Stomach smooth muscle (tissue), 2 donors: Measurements from ENCODE around the gene ACTRT2.

Source experiments
- H3K27ac ChIP-seq: one replicate; pipeline ENCODE4 v1.7.0; 2013; ENCODE audit warnings: mild to moderate bottlenecking, low read length, inconsistent platforms
- H3K27me3 ChIP-seq, 2 donors: one replicate each; pipeline ENCODE4 v1.7.0; 2013; ENCODE audit warnings: low read length in 2 of 2; ENCODE audit not compliant: insufficient read depth in 2 of 2, control insufficient read depth in 1 of 2
- H3K36me3 ChIP-seq, 2 donors: one replicate each; pipeline ENCODE4 v1.7.0; 2013; ENCODE audit warnings: low read length in 2 of 2; ENCODE audit not compliant: control insufficient read depth in 2 of 2, insufficient read depth in 2 of 2
- H3K4me1 ChIP-seq: one replicate; pipeline ENCODE4 v1.7.0; 2013; ENCODE audit warnings: low read length; ENCODE audit not compliant: control insufficient read depth, insufficient read depth
- H3K4me3 ChIP-seq, 2 donors: one replicate each; pipeline ENCODE4 v1.7.0; 2013; ENCODE audit warnings: low read length in 2 of 2
- H3K9ac ChIP-seq, 2 donors: one replicate each; pipeline ENCODE4 v1.7.0; 2013; ENCODE audit warnings: low read length in 2 of 2, mild to moderate bottlenecking in 1 of 2
- H3K9me3 ChIP-seq, 2 donors: one replicate each; pipeline ENCODE4 v1.7.0; 2013; ENCODE audit warnings: low read length in 2 of 2; ENCODE audit not compliant: control insufficient read depth in 2 of 2
- donor health status: healthy.
- donor health status: Pancreatic carcinoma.

ACTRT2 gene

GRCh38 chr1:3028531-3029282 is 7.4 kb downstream of the ACTRT2 start:
- H3K27me3 ChIP-seq = peaks cover 23 to 29% of the 10 kb centered on the region in 2 donors
- no peaks in the 10 kb centered on the region for H3K9me3 ChIP-seq
- no peaks in the 10 kb centered on the region for H3K36me3 ChIP-seq
- H3K4me3 ChIP-seq = no peak overlapping the region
- H3K27ac ChIP-seq = no peak overlapping the region
- H3K9ac ChIP-seq = no peak overlapping the region
- no peaks in the 10 kb centered on the region for H3K4me1 ChIP-seq

DNA sequence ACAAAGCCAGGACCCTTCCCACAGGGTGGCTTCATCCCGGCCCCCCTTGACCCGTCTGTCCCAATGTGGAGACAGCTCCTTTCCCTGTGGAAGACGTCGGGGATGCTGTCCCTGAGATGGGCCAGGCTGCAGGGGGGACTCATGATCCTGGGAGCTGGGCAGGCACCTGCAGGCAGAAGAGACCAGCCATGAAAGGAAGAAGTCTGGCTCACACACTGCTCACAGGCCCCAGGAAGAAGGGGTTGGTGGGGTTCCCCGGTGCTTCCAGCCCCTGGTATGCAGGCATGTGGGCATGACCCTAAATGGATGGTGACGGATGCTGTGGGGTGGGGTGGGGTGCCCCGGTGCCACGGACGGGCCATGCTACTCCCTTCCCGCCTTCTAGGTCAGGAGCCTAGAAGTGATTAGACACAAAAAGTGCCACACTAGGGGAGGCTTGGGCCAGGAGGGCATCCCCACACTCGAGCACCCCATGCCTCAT is 8.3 kb downstream of the ACTRT2 start:
- no peak overlapping the region for H3K9ac ChIP-seq
- no peak overlapping the region for H3K27ac ChIP-seq
- H3K4me1 ChIP-seq = no peaks in the 10 kb centered on the region
- peaks cover 23 to 29% of the 10 kb centered on the region in 2 donors for H3K27me3 ChIP-seq
- no peak overlapping the region for H3K4me3 ChIP-seq
- no peaks in the 10 kb centered on the region for H3K36me3 ChIP-seq
- no peaks in the 10 kb centered on the region for H3K9me3 ChIP-seq

DNA sequence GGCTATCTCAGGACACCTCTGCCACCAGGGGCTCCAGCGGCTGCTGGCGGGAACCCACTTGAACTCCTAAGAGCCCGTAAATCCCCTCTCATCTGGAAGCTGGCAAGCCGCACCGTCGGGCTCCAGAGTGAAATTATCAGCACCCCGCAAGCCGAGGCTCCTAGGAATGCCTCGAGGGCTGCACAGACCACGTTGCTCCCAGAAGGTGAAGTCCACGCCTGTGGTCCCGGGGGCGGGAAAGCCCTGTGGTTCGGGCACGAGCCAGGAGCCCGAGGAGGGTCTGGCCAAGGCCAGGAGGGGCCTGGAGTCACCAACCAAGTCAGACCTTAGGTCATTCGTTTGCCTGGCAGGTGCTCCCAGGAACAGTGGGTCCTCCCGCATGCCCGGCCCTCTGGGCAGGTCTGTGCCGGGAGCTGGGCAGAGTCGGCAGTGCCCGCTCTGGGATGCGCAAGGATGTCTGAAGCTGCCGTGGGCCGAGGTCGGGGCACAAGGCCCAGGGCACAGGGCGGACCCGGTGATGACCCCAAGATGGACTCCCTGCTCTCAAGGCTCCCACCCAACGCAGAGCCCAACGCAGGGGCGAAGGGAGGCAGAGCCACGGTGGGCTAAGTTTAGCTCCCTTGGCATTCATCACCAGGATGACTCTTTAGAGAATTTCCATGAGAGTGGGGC is 8.9 kb downstream of the ACTRT2 start:
- Histone ChIP-seq H3K27ac (no peak overlapping the region), H3K27me3 (peaks cover 23 to 29% of the 10 kb centered on the region in 2 donors), H3K4me3 (no peak overlapping the region), H3K9me3 (no peaks in the 10 kb centered on the region), H3K4me1 (no peaks in the 10 kb centered on the region), H3K9ac (no peak overlapping the region), H3K36me3 (no peaks in the 10 kb centered on the region)

DNA sequence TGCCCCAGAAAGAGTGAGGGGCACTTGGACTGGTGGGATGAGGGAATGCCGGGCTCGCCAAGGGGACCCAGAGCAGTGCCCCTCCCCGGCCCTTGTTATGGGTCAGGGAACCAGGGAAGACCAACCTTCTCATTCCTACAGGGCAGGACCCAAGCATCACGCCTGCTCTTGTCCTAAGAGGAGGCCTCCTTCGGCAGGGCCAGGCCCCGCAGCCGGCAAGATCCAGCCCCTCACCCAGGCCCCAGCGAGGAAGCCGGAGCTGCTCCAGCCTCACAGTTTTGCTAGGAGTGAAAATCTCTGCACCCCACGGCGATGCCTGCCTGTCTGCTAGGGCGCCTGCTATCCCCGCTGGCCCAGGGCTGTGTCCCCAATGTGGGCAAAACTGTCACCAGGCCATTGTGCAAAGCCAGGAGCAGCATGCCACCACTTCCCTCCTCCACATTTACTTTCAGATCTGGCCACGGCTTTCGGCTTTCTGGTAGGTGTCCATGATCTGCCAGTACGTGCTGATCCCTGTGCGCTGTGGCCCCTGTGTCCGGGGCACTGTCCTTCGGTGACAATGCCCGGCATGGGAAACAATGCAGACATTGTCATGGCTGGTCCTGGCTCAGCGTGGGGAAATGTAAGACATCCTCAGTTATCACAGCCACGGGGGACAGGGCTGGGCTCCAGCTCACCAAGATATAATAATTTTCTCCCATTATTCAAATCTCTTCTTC is 9.6 kb downstream of the ACTRT2 start:
- H3K4me3 ChIP-seq = no peak overlapping the region
- no peak overlapping the region for H3K9ac ChIP-seq
- H3K9me3 ChIP-seq = no peaks in the 10 kb centered on the region
- H3K4me1 ChIP-seq = no peaks in the 10 kb centered on the region
- H3K27me3 ChIP-seq = peaks cover 23 to 29% of the 10 kb centered on the region in 2 donors
- no peak overlapping the region for H3K27ac ChIP-seq
- no peaks in the 10 kb centered on the region for H3K36me3 ChIP-seq

DNA sequence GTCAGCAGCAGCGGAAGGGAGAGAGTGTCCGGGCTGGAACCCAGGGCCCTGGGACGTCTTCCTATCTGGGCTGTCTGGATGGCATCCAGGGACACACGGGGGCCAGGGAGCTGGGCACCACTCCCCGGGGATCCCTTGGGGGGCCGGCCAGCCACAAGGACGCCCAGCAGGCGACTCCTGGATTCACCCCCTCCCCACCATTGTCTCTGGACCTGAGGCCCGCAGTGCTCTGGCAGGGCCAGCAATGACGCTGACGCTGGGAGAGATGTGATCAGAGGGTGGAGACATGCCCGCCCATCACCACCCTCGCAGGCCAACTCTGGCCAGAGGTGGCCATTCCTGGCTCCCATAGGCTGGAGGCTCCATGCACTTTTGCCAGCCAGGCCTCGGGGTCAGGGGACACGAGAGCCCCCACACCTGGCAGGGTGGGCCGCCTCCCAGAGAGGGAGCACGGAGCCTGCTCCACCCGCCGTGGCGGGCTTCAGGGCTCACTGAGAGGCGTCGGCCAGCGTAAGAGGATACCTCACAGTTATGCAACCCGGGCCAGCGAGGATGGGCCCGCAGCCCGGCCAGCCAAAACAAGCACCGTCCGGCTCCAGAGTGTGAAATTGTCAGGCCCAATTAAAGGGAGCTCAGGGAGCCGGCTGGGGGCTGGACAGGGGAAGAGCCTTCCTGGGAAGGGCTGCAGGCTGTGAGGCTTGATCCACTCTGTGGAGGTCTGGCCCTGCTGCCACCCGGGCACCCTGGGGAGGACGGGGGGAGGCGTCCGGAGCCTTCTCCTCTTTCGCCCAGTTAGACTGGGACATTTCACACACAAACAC is 10.3 kb downstream of the ACTRT2 start:
- Histone ChIP-seq H3K9me3 (no peaks in the 10 kb centered on the region), H3K4me1 (no peaks in the 10 kb centered on the region), H3K36me3 (no peaks in the 10 kb centered on the region), H3K4me3 (no peak overlapping the region), H3K27me3 (peaks cover 23 to 32% of the 10 kb centered on the region in 2 donors), H3K9ac (no peak overlapping the region), H3K27ac (no peak overlapping the region)

DNA sequence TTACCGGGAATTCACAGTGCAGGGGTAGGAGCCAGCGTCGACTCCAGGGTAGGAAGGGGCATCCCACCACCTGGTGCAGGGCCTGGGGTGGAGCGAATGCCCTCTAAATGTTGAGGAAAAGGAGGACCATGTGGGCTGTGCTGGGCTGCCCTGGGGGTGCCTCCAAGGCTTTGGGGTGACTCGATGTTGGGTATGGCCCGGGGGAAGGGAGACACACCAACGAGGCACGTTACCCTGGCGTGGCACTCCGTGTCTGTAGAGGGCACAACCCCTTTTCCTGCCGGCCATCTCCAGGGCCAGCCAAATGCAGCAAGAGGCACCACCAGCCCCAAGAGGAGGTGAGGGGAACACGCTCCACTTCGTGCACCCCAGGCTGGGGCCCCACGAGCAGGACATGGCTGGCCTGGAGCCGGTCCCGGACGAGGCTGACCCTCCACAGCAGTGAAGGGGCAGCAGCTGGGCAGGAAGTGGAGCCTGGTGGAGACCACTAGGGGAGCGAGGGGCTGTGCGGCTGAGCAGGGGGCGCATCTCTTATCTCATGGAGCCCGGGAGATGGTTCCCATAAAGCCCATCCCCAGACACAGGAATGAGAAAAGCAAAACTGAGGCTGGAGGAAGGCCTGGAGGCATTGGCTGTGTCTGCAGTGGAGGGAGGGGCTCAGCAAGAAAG is 11.2 kb downstream of the ACTRT2 start:
- Histone ChIP-seq H3K4me3 (no peak overlapping the region), H3K4me1 (no peaks in the 10 kb centered on the region), H3K27ac (no peak overlapping the region), H3K9ac (no peak overlapping the region), H3K36me3 (no peaks in the 10 kb centered on the region), H3K27me3 (peaks cover 29 to 36% of the 10 kb centered on the region in 2 donors), H3K9me3 (no peaks in the 10 kb centered on the region)

GRCh38 chr1:3033040-3033789 is 11.9 kb downstream of the ACTRT2 start:
- H3K27me3 ChIP-seq = peaks cover 28 to 32% of the 10 kb centered on the region in 2 donors
- no peaks in the 10 kb centered on the region for H3K36me3 ChIP-seq
- H3K9ac ChIP-seq = no peak overlapping the region
- no peaks in the 10 kb centered on the region for H3K9me3 ChIP-seq
- no peaks in the 10 kb centered on the region for H3K4me1 ChIP-seq
- H3K27ac ChIP-seq = no peak overlapping the region
- H3K4me3 ChIP-seq = no peak overlapping the region

DNA sequence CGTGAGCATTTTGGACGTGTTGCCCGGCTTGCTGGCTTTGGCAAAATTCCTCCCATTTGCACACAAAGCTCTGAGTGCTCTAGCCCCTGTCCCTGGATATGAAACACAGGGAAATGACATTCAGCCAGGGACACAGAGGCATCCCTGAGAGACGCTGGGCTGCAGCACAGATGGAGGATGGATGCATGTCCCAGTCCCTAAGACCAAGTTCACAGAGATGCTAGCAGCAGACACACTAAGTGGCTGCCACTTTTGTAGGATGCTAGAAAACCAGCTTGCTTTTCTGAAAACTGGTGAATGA is 12.5 kb downstream of the ACTRT2 start:
- no peak overlapping the region for H3K9ac ChIP-seq
- peaks cover 27 to 30% of the 10 kb centered on the region in 2 donors for H3K27me3 ChIP-seq
- no peaks in the 10 kb centered on the region for H3K36me3 ChIP-seq
- no peak overlapping the region for H3K4me3 ChIP-seq
- no peaks in the 10 kb centered on the region for H3K9me3 ChIP-seq
- H3K27ac ChIP-seq = no peak overlapping the region
- H3K4me1 ChIP-seq = peaks cover 2% of the 10 kb centered on the region

- H3K4me3 ChIP-seq = no peak overlapping the region
- no peaks in the 10 kb centered on the region for H3K9me3 ChIP-seq
- H3K27ac ChIP-seq = no peak overlapping the region
- no peak overlapping the region for H3K9ac ChIP-seq
- no peaks in the 10 kb centered on the region for H3K36me3 ChIP-seq
- H3K4me1 ChIP-seq = peaks cover 2% of the 10 kb centered on the region
- H3K27me3 ChIP-seq = peaks cover 29 to 30% of the 10 kb centered on the region in 2 donors
Measured at GRCh38 chr1:3034162-3034561, 12.9 kb downstream of the ACTRT2 start.
